ENCODE measurements around the gene ATP6V0A4. TPM values are rescaled to one million over a fixed set of nuclear protein-coding genes. Genes with fewer than 3 reads are reported as not detected.

ATP6V0A4 gene
- total RNA-seq, 1 experiment from 2014 or later, result 1.2 TPM

DNA sequence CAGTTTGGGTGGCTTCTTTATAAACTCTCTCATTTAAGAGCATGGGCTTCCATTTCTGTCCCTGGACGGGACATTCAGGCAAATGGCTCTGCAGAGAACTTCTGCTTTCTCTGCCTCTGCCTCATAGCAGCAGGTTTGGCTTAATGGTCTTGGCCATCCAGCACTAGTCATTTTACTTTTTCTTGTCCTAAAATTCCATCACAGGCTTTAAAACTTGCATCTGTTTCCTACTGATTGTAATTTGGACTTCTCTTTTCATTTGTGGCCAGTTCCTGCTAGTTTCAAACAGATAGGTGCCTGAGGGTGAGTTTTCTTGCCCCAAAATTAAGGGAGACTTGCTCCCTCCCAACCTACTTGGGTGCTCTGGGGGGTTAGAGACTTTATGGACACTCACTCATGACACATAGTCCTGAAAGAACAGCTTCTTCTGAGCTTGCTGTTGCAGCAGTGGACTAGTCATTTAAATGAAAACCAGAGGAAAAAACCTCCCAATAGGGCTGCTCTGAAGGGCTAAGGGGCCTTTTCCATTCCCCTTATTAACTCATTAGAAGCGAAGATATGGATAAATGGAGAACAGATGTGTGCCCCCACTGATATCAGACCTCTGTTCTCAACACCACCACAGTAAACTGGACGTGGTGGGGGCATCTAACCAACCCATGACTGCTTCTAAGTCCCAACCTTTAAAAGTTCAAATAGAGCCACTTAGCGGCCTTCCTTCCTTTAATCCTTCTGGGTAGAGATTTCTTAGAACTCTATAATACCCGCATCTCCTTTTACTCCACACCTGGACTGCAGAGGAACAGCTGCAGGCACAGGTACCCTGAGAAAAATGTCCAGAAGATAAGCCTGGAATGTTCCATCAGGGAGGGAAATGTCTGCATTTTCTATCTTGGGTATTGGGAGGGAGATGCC, 135.7 kb downstream of the ATP6V0A4 start:
- H3K27me3 ChIP-seq (replicated peaks; ENCODE audit: control insufficient read depth, insufficient read depth, low read length), result no peaks in the 10 kb centered on the region
- Mint-ChIP-seq H3K27ac (ENCODE audit: unreplicated experiment) (peak overlapping the region; percentile 48), H3K4me3 (ENCODE audit: unreplicated experiment) (no peak overlapping the region), H3K9me3 (ENCODE audit: unreplicated experiment) (peaks cover 11% of the 10 kb centered on the region), H3K36me3 (ENCODE audit: insufficient read depth, unreplicated experiment) (peaks cover 15% of the 10 kb centered on the region), H3K4me1 (ENCODE audit: low read depth, unreplicated experiment) (peaks cover 50% of the 10 kb centered on the region), H3K27me3 (ENCODE audit: insufficient read depth, unreplicated experiment) (no peaks in the 10 kb centered on the region)
- TF ChIP-seq, protein P1, sequence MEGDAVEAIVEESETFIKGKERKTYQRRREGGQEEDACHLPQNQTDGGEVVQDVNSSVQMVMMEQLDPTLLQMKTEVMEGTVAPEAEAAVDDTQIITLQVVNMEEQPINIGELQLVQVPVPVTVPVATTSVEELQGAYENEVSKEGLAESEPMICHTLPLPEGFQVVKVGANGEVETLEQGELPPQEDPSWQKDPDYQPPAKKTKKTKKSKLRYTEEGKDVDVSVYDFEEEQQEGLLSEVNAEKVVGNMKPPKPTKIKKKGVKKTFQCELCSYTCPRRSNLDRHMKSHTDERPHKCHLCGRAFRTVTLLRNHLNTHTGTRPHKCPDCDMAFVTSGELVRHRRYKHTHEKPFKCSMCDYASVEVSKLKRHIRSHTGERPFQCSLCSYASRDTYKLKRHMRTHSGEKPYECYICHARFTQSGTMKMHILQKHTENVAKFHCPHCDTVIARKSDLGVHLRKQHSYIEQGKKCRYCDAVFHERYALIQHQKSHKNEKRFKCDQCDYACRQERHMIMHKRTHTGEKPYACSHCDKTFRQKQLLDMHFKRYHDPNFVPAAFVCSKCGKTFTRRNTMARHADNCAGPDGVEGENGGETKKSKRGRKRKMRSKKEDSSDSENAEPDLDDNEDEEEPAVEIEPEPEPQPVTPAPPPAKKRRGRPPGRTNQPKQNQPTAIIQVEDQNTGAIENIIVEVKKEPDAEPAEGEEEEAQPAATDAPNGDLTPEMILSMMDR (IDR thresholded peaks at IDR 0.05; ENCODE audit: insufficient read depth in 1 of 2, low read depth in 1 of 2, low read length in 1 of 2, severe bottlenecking in 1 of 2, unreplicated experiment in 1 of 2), result no peak
- peaks cover 12% of the 10 kb centered on the region for H3K9me3 ChIP-seq
- H3K4me1 ChIP-seq, result peaks cover 76% of the 10 kb centered on the region
- ChIA-PET POLR2A (no interaction called here), CTCF (no interaction called here)
- peak; percentile 27 to 44 for DNase-seq
- H3K36me3 ChIP-seq (ENCODE audit: control insufficient read depth, insufficient read depth, low read length), result no peaks in the 10 kb centered on the region
- H3K4me3 ChIP-seq (ENCODE audit: low read depth, low read length), result no peak overlapping the region
- intact Hi-C loops (cut with micrococcal nuclease; ENCODE audit: unreplicated experiment), result loop anchor here (2.0 to 5.0 kb wide), 3 partner anchors 60 to 200 kb away; partner anchors contain the start of gene TRIM24
- BruUV-seq (replicated peaks), result no TSS peak

DNA sequence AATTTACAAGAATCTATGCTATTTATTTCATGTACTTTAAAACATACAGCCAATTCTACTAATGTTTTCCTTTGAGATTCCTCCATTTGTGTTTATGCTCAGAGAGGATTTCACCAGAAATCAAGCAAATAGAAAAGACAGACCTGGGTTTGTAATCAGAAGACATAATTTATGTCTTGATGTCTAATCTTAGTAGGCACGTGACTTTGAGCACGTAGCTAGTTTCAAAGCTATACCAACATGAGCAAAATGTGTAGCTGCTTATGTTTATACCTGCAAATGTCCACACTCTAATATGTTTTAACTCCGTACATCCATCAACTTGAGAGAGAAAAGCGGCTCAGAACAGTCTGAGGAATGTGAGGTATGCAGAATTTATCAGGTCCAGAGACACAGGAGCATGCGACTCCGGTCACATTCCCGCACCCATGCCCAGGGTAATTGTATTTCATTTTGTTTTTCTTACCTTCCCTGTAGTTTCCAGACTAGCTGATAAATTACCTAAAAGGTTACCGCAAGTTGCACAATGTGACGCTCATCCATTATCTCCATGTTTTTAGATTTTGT, 136.8 kb downstream of the ATP6V0A4 start:
- no peaks in the 10 kb centered on the region for H3K9me3 Mint-ChIP-seq (ENCODE audit: unreplicated experiment)
- H3K4me1 Mint-ChIP-seq (ENCODE audit: low read depth, unreplicated experiment), result peaks cover 41% of the 10 kb centered on the region
- DNase-seq, result peak; percentile 51 to 72
- Histone ChIP-seq H3K9me3 (peaks cover 11% of the 10 kb centered on the region), H3K4me3 (ENCODE audit: low read depth, low read length) (no peak overlapping the region), H3K4me1 (peaks cover 69% of the 10 kb centered on the region), H3K36me3 (ENCODE audit: control insufficient read depth, insufficient read depth, low read length) (no peaks in the 10 kb centered on the region), H3K27me3 (replicated peaks; ENCODE audit: control insufficient read depth, insufficient read depth, low read length) (no peaks in the 10 kb centered on the region)
- H3K4me3 Mint-ChIP-seq (ENCODE audit: unreplicated experiment), result no peak overlapping the region
- peaks cover 15% of the 10 kb centered on the region for H3K36me3 Mint-ChIP-seq (ENCODE audit: insufficient read depth, unreplicated experiment)
- CTCF ChIA-PET, result no interaction called here
- H3K27ac Mint-ChIP-seq (ENCODE audit: unreplicated experiment), result peak overlapping the region; percentile 48
- TF ChIP-seq, protein P1 (IDR thresholded peaks at IDR 0.05; ENCODE audit: insufficient read depth in 1 of 2, low read depth in 1 of 2, low read length in 1 of 2, severe bottlenecking in 1 of 2, unreplicated experiment in 1 of 2), result no peak
- BruUV-seq (replicated peaks), result no TSS peak
- no peaks in the 10 kb centered on the region for H3K27me3 Mint-ChIP-seq (ENCODE audit: insufficient read depth, unreplicated experiment)
- intact Hi-C loops (cut with micrococcal nuclease; ENCODE audit: unreplicated experiment), result loop anchor here (5.0 kb wide), 2 partner anchors 59 to 199 kb away; partner anchors contain the start of gene TRIM24
- POLR2A ChIA-PET, result no interaction called here

DNA sequence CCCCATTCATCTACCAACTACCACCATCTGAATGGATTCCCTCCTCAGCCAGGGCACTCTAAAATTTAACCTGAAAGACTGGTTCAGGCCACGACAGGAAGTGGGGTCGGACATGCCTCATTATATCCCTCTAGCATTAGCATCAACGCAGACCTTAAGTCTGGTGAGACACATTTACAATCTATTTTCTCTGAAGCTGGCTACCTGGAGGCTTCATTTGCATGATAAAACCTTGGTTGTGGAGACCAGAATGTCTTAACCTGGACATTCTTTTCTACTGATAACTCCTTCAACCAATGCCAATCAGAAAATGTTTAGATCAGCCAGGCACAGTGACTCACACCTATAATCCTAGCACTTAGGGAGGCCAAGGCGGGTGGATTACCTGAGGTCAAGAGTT, 139.1 kb downstream of the ATP6V0A4 start:
- peaks cover 35% of the 10 kb centered on the region for H3K4me1 Mint-ChIP-seq (ENCODE audit: low read depth, unreplicated experiment)
- no peaks in the 10 kb centered on the region for H3K27me3 Mint-ChIP-seq (ENCODE audit: insufficient read depth, unreplicated experiment)
- peak overlapping the region; percentile 82 for H3K27ac Mint-ChIP-seq (ENCODE audit: unreplicated experiment)
- Histone ChIP-seq H3K36me3 (ENCODE audit: control insufficient read depth, insufficient read depth, low read length) (no peaks in the 10 kb centered on the region), H3K9me3 (peaks cover 13% of the 10 kb centered on the region), H3K4me3 (ENCODE audit: low read depth, low read length) (no peak overlapping the region), H3K4me1 (peaks cover 58% of the 10 kb centered on the region), H3K27me3 (replicated peaks; ENCODE audit: control insufficient read depth, insufficient read depth, low read length) (no peaks in the 10 kb centered on the region)
- H3K4me3 Mint-ChIP-seq (ENCODE audit: unreplicated experiment), result no peak overlapping the region
- no TSS peak for BruUV-seq (replicated peaks)
- TF ChIP-seq, protein P1 (IDR thresholded peaks at IDR 0.05; ENCODE audit: insufficient read depth in 1 of 2, low read depth in 1 of 2, low read length in 1 of 2, severe bottlenecking in 1 of 2, unreplicated experiment in 1 of 2), result no peak
- peaks cover 6% of the 10 kb centered on the region for H3K36me3 Mint-ChIP-seq (ENCODE audit: insufficient read depth, unreplicated experiment)
- no peak for DNase-seq
- POLR2A ChIA-PET, result no interaction called here
- CTCF ChIA-PET, result no interaction called here
- H3K9me3 Mint-ChIP-seq (ENCODE audit: unreplicated experiment), result no peaks in the 10 kb centered on the region
- intact Hi-C loops (cut with micrococcal nuclease; ENCODE audit: unreplicated experiment), result no loop called here

Data from Caco-2 (cell line).